Psoas muscle (tissue), 8 donors: ENCODE data around the gene PHKB. TPM values are rescaled to one million over a fixed set of nuclear protein-coding genes. Genes with fewer than 3 reads are reported as not detected.

Experiments used
- ATAC-seq, 4 donors: fragments of 200-7000 bp; cut with Tn5 transposase; one replicate each; pipeline ENCODE4 v1.9.1; 2020; ENCODE audit warnings: moderate library complexity in 3 of 4, mild to moderate bottlenecking in 2 of 4
- DNase-seq, 2 donors: peaks; one replicate each; pipeline ENCODE4 v3.0.0-alpha.2; 2020
- H3K27ac ChIP-seq: fragments of 200-600 bp; one replicate; pipeline ENCODE4 v1.8.0; 2022
- H3K27me3 ChIP-seq, 3 donors: fragments of 200-600 bp in 1 of 3; one replicate each; pipeline versions ENCODE4 v1.6.1 to v1.8.0; 2013 to 2022; ENCODE audit warnings: low read length in 2 of 3, mild to moderate bottlenecking in 2 of 3, moderate library complexity in 1 of 3; ENCODE audit not compliant: insufficient read depth in 3 of 3
- H3K36me3 ChIP-seq, 2 donors: fragments of 200-600 bp in 1 of 2; one replicate each; pipeline versions ENCODE4 v1.6.1 to v1.8.0; 2013 to 2022; ENCODE audit warnings: low read depth in 1 of 2, mild to moderate bottlenecking in 1 of 2, moderate library complexity in 1 of 2; ENCODE audit not compliant: insufficient read depth in 1 of 2
- H3K4me1 ChIP-seq: fragments of 200-600 bp; one replicate; pipeline ENCODE4 v1.8.0; 2022
- H3K4me3 ChIP-seq: fragments of 200-600 bp; one replicate; pipeline ENCODE4 v1.8.0; 2022; ENCODE audit warnings: mild to moderate bottlenecking
- H3K9me3 ChIP-seq: fragments of 200-600 bp; one replicate; pipeline ENCODE4 v1.8.0; 2022
- WGBS, 3 donors: extraction: QIAGEN DNeasy Blood & Tissue Kit; methylation state at CpG; one replicate each; pipeline versions ENCODE4 v1.1.6 to v1.1.7; 2013; 5-methylcytosine and 5-hydroxymethylcytosine counted together
- intact Hi-C, 2 donors: fragments of 100-400 bp; cut with DNase I; formaldehyde crosslinking; loops; one replicate each; pipeline versions ENCODE4 v1.11.0 to v1.14.2; 2022
- polyA plus RNA-seq, 3 donors: library from polyadenylated mRNA; stranded (reverse); fragments of 200-250 nt; gene quantifications; one replicate each; pipeline ENCODE4 v1.2.3, GENCODE V29; 2013
- total RNA-seq, 4 donors: library from RNA; stranded (reverse); fragmentation: NEBNext Ultra II Directional in 2 of 4; extraction: Animal tissue kit (Norgen Biotek cat#: 25700) in 2 of 4; gene quantifications; one replicate each; pipeline versions ENCODE4 v1.2.1 to v1.2.4, GENCODE V29; 2021 to 2023
- TF ChIP-seq, protein P1 (sequence below): fragments of 200-600 bp; IDR thresholded peaks from one replicate; pipeline ENCODE4 v1.8.0; 2022; ENCODE audit warnings: antibody characterized with exemption
- donor health status: healthy with polysubstance abuse.
- donor health status: DM: no; HTN: no; CAD: no; lungs with moderate emphysema.
- donor health status: Bipolar disorder and iron deficiency.
- donor health status: healthy.
- donor health status: DM: yes; HTN: yes; CAD: no.
- donor health status: DM: no; HTN: no; CAD: no.
- donor health status: DM: no; HTN: no; CAD: no.
- donor health status: DM: yes; HTN: yes; CAD: no.

The PHKB gene
- total and polyA plus RNA-seq, 7 donors = 18.8 to 87.7 (median 71.0) TPM

DNA sequence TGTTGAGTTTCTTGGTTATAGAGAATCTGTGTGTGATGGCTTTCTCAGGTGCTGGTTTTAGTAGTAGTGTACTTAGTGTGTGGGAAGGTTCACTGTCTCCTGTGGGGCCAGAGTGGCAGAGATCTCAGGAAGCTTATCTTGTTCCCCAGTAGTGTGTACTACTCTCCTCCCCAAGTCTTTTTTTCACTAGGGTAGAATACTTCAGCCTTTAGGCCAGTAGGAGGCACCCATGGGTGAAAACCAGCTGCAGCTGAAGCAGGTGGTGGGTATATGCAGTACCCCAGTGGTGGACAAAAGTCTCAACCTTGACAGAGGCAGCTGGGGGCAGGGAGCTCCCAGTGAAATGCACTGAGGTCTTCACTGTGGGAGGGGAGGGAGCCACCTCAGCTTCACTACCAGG lies 109.9 kb downstream of the PHKB start:
- Histone ChIP-seq H3K36me3 (no peaks in the 10 kb centered on the region), H3K4me1 (peaks cover 9% of the 10 kb centered on the region), H3K4me3 (no peak overlapping the region), H3K27me3 (no peaks in the 10 kb centered on the region), H3K27ac (no peak overlapping the region), H3K9me3 (no peaks in the 10 kb centered on the region)
- intact Hi-C loops = no loop called here
- ATAC-seq (no peak), DNase-seq (no peak)
- TF ChIP-seq, protein P1, sequence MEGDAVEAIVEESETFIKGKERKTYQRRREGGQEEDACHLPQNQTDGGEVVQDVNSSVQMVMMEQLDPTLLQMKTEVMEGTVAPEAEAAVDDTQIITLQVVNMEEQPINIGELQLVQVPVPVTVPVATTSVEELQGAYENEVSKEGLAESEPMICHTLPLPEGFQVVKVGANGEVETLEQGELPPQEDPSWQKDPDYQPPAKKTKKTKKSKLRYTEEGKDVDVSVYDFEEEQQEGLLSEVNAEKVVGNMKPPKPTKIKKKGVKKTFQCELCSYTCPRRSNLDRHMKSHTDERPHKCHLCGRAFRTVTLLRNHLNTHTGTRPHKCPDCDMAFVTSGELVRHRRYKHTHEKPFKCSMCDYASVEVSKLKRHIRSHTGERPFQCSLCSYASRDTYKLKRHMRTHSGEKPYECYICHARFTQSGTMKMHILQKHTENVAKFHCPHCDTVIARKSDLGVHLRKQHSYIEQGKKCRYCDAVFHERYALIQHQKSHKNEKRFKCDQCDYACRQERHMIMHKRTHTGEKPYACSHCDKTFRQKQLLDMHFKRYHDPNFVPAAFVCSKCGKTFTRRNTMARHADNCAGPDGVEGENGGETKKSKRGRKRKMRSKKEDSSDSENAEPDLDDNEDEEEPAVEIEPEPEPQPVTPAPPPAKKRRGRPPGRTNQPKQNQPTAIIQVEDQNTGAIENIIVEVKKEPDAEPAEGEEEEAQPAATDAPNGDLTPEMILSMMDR = no peak

DNA sequence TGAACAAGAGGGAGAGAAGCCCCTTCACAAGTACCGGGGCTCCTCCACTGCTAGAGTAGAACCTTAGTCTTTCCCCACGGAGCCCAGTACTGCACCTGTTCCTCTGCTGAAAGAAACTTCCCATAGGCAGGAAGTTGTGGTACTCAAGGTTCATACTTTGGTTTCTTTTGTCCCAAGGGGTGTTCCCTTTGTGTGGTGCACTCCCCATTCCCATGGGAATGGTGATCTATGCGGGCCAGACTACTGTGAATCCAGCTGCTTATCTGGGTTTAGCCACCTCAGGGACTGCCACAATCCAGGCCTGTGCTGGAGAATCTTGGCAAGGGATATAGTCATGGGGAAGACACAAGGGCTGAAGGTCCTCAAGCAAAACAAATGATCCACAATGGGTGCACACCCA lies 110.6 kb downstream of the PHKB start:
- peak in 1 of 4 donors; percentile 25 for ATAC-seq
- Histone ChIP-seq H3K9me3 (no peaks in the 10 kb centered on the region), H3K4me1 (peaks cover 9% of the 10 kb centered on the region), H3K27ac (no peak overlapping the region), H3K4me3 (no peak overlapping the region), H3K36me3 (no peaks in the 10 kb centered on the region), H3K27me3 (no peaks in the 10 kb centered on the region)
- whole genome bisulfite sequencing, 3 donors = 68 to 82% (median 69%) methylated on average over 3 of the region's 3 CpGs
- intact Hi-C loops = no loop called here
- DNase-seq = no peak
- TF ChIP-seq, protein P1 = no peak

DNA sequence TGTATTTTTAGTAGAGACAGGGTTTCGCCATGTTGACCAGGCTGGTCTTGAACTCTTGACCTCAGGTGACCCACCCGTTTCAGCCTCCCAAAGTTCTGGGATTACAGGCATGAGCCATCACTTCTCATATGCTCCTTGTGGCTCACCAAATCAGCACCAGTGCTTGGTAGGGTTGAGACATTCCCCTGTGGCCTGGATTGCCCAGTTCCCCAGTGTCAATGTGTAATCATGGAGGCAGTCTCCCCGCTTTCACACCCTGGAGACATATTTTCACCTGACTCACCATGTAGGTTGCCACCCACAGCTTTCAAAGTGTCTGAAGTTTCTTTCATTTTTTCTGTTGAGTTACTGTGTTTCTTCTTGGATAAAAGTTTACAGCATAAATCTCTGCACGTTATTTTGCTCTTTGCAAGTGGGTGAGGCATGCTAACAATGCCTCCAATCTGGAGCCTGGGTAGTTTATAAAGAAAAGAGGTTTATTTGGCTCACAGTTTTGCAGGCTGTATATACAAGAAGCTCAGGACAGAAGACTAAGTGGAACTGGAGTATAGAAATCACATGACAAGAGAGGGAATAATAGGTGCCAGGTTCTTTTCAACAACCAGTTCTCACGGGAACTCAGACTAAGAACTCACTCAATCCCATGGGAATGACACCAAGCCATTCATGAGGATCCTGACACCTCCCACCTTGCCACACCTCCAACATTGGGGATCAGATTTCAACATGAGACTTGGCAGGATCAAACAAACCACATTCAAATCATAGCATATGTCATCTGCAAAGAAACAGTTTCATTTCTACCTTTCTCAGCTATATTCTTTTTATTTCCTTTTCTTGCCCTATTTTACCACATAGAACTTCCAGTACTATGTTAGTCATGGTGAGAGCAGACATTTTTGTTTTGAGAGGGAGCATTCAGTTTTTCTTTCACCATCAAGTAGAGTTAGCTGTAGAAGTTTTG lies 113.2 kb downstream of the PHKB start:
- ATAC-seq = peak in 3 of 4 donors; percentile 57 to 87 (median 63)
- Histone ChIP-seq H3K36me3 (no peaks in the 10 kb centered on the region), H3K4me1 (peaks cover 9% of the 10 kb centered on the region), H3K9me3 (no peaks in the 10 kb centered on the region), H3K4me3 (no peak overlapping the region), H3K27ac (no peak overlapping the region), H3K27me3 (no peaks in the 10 kb centered on the region)
- TF ChIP-seq, protein P1 = no peak
- WGBS, 3 donors = 50 to 67% (median 52%) methylated on average over 5 of the region's 5 CpGs
- no peak for DNase-seq
- intact Hi-C loops = no loop called here

DNA sequence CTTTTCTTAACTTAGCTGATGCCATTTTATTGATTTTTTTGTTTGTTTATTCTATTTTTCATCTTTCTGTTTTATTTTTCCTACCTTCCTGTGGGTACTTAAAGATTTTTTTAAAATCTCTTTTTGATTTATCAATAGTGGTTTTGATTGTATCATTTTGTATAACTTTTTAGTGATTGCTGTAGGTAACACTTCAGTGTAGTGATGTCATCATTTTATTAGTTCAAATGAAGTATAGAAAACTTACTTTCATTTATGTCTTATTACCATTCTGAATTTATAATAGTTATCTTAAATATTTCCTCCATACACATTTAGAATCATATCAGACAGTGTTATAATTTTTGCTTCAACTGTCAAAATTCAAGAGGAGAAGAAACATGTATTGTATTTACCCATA lies 115.9 kb downstream of the PHKB start:
- ATAC-seq (no peak), DNase-seq (no peak)
- Histone ChIP-seq H3K4me1 (peaks cover 9% of the 10 kb centered on the region), H3K27me3 (no peaks in the 10 kb centered on the region), H3K36me3 (no peaks in the 10 kb centered on the region), H3K4me3 (no peak overlapping the region), H3K9me3 (no peaks in the 10 kb centered on the region), H3K27ac (no peak overlapping the region)
- TF ChIP-seq, protein P1 = no peak
- intact Hi-C loops = no loop called here

DNA sequence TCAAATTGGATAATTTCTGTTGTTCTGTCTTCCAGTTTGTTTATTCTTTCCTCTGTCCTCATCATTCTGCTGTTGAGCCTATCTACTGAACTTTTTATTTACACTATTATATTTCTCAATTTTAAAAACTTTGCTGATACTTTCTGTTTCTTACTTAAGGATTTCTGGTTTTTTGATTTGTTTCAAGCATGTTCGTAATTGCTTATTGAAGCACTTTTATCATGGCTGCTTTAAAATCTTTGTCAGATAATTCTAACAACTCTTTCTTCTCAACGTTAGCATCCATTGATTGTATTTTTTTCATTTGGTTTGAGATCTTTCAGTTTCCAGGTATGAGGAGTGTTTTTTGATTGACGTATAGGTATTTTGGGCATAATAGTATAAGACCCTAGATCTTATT lies 116.9 kb downstream of the PHKB start:
- H3K27ac ChIP-seq = no peak overlapping the region
- no peaks in the 10 kb centered on the region for H3K9me3 ChIP-seq
- H3K36me3 ChIP-seq = no peaks in the 10 kb centered on the region
- peaks cover 9% of the 10 kb centered on the region for H3K4me1 ChIP-seq
- intact Hi-C loops = no loop called here
- WGBS, 3 donors = 82 to 97% (median 86%) methylated on average over 3 of the region's 3 CpGs
- TF ChIP-seq, protein P1 = no peak
- H3K4me3 ChIP-seq = no peak overlapping the region
- no peak for DNase-seq
- H3K27me3 ChIP-seq = no peaks in the 10 kb centered on the region
- ATAC-seq = no peak
